Retinal pigment epithelial cell (primary cell): ENCODE measurements around the gene AGBL5.

Source experiments
- DNase-seq: peaks from one replicate; pipeline ENCODE4 v3.0.0-alpha.2; 2010; ENCODE audit warnings: low read depth
- H3K4me3 ChIP-seq: 2 replicates; pipeline ENCODE4 v1.5.1; 2011; ENCODE audit warnings: mild to moderate bottlenecking, low read length, control low read depth, moderate library complexity
- CTCF ChIP-seq: conservative IDR thresholded peaks from 2 replicates; pipeline ENCODE4 v1.5.1; 2011; ENCODE audit warnings: low read depth, low read length, control low read depth, inconsistent platforms

Gene AGBL5

DNA sequence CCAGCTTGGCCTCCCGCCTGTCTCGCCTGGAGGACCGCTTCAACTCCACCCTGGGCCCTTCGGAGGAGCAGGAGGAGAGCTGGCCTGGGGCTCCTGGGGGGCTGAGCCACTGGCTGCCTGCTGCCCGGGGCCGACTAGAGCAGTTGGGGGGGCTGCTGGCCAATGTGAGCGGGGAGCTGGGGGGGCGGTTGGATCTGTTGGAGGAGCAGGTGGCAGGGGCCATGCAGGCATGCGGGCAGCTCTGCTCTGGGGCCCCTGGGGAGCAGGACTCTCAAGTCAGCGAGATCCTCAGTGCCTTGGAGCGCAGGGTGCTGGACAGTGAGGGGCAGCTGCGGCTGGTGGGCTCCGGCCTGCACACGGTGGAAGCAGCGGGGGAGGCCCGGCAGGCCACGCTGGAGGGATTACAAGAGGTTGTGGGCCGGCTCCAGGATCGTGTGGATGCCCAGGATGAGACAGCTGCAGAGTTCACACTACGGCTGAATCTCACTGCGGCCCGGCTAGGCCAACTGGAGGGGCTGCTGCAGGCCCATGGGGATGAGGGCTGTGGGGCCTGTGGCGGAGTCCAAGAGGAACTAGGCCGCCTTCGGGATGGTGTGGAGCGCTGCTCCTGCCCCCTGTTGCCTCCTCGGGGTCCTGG lies 31.4 kb downstream of the AGBL5 start:
- TF ChIP-seq CTCF, result no peak
- no peak overlapping the region for H3K4me3 ChIP-seq

DNA sequence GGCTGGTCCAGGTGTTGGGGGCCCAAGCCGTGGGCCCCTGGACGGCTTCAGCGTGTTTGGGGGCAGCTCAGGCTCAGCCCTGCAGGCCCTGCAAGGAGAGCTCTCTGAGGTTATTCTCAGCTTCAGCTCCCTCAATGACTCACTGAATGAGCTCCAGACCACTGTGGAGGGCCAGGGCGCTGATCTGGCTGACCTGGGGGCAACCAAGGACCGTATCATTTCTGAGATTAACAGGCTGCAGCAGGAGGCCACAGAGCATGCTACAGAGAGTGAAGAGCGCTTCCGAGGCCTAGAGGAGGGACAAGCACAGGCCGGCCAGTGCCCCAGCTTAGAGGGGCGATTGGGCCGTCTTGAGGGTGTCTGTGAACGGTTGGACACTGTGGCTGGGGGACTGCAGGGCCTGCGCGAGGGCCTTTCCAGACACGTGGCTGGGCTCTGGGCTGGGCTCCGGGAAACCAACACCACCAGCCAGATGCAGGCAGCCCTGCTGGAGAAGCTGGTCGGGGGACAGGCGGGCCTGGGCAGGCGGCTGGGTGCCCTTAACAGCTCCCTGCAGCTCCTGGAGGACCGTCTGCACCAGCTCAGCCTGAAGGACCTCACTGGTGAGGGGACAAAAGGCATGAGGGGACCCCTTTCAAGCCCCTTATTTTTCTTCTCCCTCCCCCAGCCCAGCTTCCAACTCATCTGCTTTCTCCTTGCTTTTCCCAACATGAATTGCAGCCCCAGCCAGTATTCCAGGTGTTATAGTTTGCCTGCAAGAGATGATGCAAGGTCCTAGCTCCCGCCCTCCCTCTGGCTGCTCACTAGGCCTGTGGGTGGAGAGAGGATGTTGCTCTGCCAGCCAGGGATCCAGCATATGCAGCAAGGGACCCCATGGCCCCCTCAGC lies 32.2 kb downstream of the AGBL5 start:
- no peak for TF ChIP-seq CTCF
- DNase-seq, result no peak
- H3K4me3 ChIP-seq, result no peak overlapping the region

More for the DNA sequence above, 31.4 kb downstream of the AGBL5 start:
- DNase-seq, result no peak

DNA sequence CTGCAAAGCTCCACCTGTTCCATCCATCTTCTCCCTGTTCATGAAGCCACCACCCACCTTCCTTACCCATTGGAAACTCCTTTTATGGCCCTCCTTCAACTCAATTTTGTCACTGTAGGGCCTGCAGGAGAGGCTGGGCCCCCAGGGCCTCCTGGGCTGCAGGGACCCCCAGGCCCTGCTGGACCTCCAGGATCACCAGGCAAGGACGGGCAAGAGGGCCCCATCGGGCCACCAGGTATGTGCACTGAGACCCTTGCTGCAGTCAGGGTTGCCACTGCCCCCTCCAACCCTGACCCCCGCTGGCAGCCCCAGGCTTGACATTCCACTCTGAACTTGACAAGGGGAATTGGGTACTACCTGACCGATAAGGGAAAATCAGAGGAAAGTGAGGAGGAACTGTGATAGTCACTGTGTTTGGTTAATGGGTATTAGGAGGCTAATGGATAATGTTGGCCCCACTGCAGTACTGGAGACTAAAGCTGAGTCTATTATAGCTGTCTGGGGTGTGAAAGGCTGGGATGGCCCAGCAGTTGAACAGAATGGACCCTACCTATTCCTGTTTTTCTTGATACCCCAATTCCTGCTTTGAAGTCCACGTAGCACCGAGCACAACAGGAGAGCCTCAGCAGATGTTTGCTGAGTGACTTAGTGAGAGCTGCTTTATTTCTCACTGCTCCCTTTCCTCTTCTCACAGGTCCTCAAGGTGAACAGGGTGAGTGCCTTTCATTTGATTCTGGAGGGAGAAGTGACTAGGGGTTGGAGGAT lies 33.0 kb downstream of the AGBL5 start:
- no peak for TF ChIP-seq CTCF
- no peak for DNase-seq
- no peak overlapping the region for H3K4me3 ChIP-seq

GRCh38 chr2:27085062-27085672 lies 33.7 kb downstream of the AGBL5 start:
- no peak for TF ChIP-seq CTCF
- peak overlapping the region; percentile 55 for H3K4me3 ChIP-seq
- DNase-seq, result no peak

DNA sequence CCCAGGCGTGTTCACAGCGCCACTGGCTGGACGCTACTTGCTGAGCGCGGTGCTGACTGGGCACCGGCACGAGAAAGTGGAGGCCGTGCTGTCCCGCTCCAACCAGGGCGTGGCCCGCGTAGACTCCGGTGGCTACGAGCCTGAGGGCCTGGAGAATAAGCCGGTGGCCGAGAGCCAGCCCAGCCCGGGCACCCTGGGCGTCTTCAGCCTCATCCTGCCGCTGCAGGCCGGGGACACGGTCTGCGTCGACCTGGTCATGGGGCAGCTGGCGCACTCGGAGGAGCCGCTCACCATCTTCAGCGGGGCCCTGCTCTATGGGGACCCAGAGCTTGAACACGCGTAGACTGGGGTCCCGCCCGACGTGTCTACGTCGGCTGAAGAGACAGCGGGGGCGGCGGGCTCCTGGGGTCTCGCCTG lies 34.2 kb downstream of the AGBL5 start:
- peak overlapping the region; percentile 55 for H3K4me3 ChIP-seq
- no peak for DNase-seq
- peak; percentile 49 for TF ChIP-seq CTCF

GRCh38 chr2:27086090-27086723 lies 34.7 kb downstream of the AGBL5 start:
- peak; percentile 68 for TF ChIP-seq CTCF
- peak; percentile 45 for DNase-seq
- H3K4me3 ChIP-seq, result peak overlapping the region; percentile 55
